Ecto neural progenitor cell (in vitro differentiated cells): ENCODE measurements around the gene CXorf49.

Experiments
- DNase-seq: peaks from one replicate; pipeline ENCODE4 v3.0.0-alpha.2; 2018; ENCODE audit warnings: low spot score

Gene CXorf49

DNA sequence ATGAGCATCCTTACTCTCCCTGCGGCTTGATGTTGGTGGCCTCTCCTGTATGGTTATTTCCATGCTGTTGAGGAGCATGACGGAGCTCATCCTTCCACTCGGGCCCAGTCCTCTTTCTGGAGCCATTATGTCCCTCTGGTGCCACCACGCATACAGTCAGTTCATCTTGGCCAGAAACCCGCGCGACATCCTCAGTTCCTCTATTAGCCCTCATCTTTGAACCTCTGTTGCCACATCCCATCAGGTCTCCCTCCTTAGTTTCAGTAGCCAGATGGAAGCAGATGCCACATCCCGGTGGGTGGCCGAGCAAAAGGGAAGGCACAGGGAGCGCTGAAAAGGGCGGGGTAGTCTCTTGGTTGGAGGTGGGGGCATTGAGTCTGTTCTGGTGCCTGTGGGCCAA lies 46.1 kb downstream of the CXorf49 start:
- DNase-seq, result no peak

- peak; percentile 38 for DNase-seq
Observed at GRCh38 chrX:71671043-71671780, 46.9 kb downstream of the CXorf49 start.

DNA sequence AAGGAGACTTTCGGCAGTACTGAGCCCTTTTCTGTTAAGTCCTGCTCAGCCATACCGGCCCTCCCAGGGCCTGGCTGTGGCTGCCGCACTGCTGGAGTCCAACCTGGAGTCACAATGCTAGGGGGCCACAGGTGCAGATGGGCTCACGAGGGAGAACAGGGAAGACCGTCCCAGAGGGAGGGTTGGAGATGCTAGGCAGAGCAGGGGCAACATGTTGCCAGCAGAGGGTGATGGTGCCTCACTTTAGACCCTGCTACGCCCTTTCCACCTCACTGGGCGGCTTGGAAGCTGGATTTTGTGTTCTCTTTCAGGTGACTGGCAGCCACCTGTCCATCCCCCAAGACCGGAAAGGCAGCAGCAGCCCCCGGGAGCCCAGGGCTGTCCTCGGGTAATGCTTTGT lies 48.1 kb downstream of the CXorf49 start:
- DNase-seq, result peak; percentile 53

DNA sequence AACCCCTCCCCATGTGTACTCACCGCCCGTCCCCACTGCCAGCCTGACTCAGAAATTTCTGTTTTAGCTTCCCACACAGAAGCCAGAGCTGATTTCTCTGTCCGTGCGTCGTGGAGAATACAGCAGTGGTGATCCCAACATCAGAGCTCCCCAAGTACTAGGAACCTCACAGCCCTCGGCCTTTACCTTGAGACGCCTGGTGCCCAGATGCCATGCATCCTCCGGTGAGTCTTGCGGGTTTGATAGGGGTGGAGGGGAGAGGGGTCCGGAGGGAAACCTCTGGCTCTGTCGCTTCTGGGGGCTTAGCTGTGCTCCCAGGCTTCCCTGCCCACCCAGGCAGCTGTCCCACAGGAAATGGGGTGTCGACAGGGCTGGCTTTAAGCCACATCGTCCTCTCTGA lies 48.6 kb downstream of the CXorf49 start:
- no peak for DNase-seq

DNA sequence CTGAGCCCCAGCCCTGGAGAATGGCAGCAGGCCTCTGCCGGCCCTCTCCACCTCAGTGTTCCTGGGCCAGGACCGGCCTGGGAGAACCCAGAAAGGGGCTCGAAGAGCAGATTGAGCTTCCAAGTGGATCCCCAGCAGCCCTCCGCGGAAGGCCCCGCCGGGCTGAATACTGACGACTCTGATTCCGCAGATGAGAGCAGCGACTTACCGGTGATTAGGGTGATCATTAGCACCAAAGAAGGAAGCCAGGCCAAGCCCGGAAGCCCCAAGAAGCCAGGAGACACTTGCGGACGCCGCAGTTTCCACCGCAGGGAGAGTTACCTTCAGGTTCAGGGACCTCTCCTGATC lies 49.9 kb downstream of the CXorf49 start:
- no peak for DNase-seq

- DNase-seq, result peak; percentile 32
Observed at GRCh38 chrX:71667328-71668247, 50.5 kb downstream of the CXorf49 start, which contains the start of gene LOC101059915. Gene LOC101059915 (plus strand): TSS chrX:71667546.

DNA sequence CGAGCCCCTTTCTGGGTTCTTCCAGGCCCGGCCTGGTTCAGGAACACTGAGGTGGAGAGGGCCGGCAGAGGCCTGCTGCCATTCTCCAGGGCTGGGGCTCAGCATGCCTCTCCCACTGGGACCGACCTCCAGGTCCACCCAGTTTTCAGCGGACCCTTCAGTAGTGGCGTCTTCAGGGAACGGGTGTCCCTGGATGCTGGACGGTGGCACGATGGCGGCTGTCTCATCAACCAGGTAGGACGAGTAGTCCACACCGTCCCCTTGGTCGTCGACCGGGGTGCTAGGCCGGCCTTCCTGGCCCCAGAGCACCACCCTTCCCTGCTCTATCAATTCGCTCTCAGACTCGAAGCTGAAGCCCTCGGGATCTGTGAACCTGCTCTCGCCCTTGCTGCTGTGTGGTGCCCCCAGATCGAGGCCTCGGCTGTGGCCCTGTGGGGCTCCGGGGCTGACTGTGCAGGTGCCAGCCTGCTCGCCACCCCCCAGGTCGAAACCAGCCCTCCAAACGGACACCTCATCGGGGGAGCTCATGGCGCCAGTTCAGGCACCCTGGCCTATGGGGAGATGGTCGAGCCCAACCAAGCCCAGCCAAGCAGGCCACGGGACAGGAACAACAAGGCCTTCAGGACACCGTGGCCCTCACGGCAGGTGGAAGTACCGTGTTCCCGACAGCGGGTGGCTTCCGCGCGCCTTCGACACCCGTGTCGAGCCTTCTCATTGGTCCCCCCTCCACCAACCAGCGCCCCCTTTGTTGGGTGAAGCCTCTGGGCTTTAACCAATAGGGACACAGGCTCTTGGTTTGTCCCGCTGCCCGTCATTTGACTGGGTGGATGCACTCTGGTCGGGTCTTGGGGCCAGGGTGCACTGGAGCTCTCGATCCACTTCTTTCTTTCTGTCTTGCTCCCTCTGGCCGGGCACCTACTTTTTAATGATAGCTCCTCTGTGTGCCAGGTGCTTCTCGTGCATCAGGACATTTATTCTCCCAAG lies 51.6 kb downstream of the CXorf49 start:
- DNase-seq, result peak; percentile 35

- DNase-seq, result no peak
Observed at GRCh38 chrX:71665747-71666146, 52.3 kb downstream of the CXorf49 start.

GRCh38 chrX:71664889-71665491 lies 53.1 kb downstream of the CXorf49 start:
- peak; percentile 38 for DNase-seq
